Measurements from ENCODE around the gene THOC3.
"Not testable (repeated sequence)": the region's sequence is repeated elsewhere in the genome, so short reads cannot be mapped to it uniquely, and the experiment has no call there.

DNA sequence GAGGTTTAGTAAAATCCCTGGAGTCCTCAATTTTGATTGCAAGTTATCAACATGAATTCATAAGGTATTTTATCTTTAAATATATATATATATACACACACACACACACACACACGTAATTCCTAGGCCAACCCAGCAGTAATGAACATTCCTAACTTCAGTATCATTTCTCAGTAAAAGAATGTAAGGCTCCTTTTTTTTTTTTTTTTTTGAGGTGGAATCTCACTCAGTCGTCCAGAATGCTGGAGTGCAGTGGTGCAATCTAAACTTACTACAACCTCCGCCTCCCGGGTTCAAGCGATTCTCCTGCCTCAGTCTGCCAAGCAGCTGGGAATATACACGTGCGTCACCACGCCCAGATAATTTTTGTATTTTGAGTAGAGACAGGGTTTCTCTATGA is 5.8 kb downstream of the THOC3 start:
- TF ChIP-seq, protein P1, sequence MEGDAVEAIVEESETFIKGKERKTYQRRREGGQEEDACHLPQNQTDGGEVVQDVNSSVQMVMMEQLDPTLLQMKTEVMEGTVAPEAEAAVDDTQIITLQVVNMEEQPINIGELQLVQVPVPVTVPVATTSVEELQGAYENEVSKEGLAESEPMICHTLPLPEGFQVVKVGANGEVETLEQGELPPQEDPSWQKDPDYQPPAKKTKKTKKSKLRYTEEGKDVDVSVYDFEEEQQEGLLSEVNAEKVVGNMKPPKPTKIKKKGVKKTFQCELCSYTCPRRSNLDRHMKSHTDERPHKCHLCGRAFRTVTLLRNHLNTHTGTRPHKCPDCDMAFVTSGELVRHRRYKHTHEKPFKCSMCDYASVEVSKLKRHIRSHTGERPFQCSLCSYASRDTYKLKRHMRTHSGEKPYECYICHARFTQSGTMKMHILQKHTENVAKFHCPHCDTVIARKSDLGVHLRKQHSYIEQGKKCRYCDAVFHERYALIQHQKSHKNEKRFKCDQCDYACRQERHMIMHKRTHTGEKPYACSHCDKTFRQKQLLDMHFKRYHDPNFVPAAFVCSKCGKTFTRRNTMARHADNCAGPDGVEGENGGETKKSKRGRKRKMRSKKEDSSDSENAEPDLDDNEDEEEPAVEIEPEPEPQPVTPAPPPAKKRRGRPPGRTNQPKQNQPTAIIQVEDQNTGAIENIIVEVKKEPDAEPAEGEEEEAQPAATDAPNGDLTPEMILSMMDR (IDR thresholded peaks at IDR 0.05): not testable (repeated sequence)
- TF ChIP-seq REST (IDR thresholded peaks at IDR 0.05; ENCODE audit: low read depth, low read length); TAF1 (IDR thresholded peaks at IDR 0.05; ENCODE audit: borderline replicate concordance, low read depth, low read length); TEAD4 (IDR thresholded peaks at IDR 0.05; ENCODE audit: borderline replicate concordance, insufficient read depth): not testable (repeated sequence)
